B cell (primary cell): Measurements from ENCODE around the gene COL6A5. TPM values are rescaled to one million over a fixed set of nuclear protein-coding genes. Genes with fewer than 3 reads are reported as not detected.

ENCODE experiments used
- ATAC-seq: fragments of 200-7000 bp; cut with Tn5 transposase; one replicate; pipeline ENCODE4 v1.10.0; 2021; ENCODE audit warnings: low read depth, mild to moderate bottlenecking, moderate number of reproducible peaks, moderate library complexity
- CTCF ChIA-PET: fragments of 350-600 bp; sonication (Branson Sonifier 250); formaldehyde crosslinking; loops from one replicate; lab custom pipeline; 2021; ENCODE audit warnings: antibody characterized with exemption, inconsistent platforms; lab: Charles Lee
- POLR2A ChIA-PET: fragments of 350-600 bp; sonication (Branson Sonifier 250); formaldehyde crosslinking; loops from one replicate; lab custom pipeline; 2021; ENCODE audit warnings: antibody characterized with exemption; lab: Charles Lee
- DNase-seq: peaks from one replicate; pipeline ENCODE4 v3.0.0; 2013
- H2AFZ ChIP-seq: 2 replicates; pipeline ENCODE4 v1.6.1; 2012; ENCODE audit warnings: mild to moderate bottlenecking, low read depth, low read length; ENCODE audit not compliant: insufficient read depth, poor library complexity, severe bottlenecking
- H3K27ac ChIP-seq, 2 donors: 1 replicate in 1 of 2; 2 replicates in 1 of 2; pipeline ENCODE4 v1.5.1; 2012 to 2013; ENCODE audit warnings: low read length in 2 of 2, mild to moderate bottlenecking in 2 of 2, moderate library complexity in 1 of 2
- H3K27me3 ChIP-seq, 4 experiments: fragments of 200-600 bp in 1 of 4; sonication (generic) in 1 of 4; replicated peaks in 1 of 4; 1 replicate in 2 of 4; 2 replicates in 2 of 4; pipeline versions ENCODE4 v1.6.1 to v1.7.0; 2013 to 2016; ENCODE audit warnings: low read length in 3 of 4, mild to moderate bottlenecking in 2 of 4, mixed read lengths in 1 of 4, moderate library complexity in 1 of 4; ENCODE audit not compliant: insufficient read depth in 4 of 4, control insufficient read depth in 3 of 4; ENCODE audit errors: control extremely low read depth in 1 of 4
- H3K36me3 ChIP-seq, 2 experiments: replicated peaks in 1 of 2; 1 replicate in 1 of 2; 2 replicates in 1 of 2; pipeline versions ENCODE4 v1.6.1 to v1.7.1; 2013; ENCODE audit warnings: low read length in 1 of 2; ENCODE audit not compliant: insufficient read depth in 2 of 2, control insufficient read depth in 1 of 2; ENCODE audit errors: control extremely low read depth in 1 of 2, extremely low read depth in 1 of 2
- H3K4me1 ChIP-seq, 2 donors: fragments of 200-600 bp in 1 of 2; sonication (generic) in 1 of 2; 1 replicate in 1 of 2; 2 replicates in 1 of 2; pipeline versions ENCODE4 v1.5.1 to v1.6.1; 2013 to 2017; ENCODE audit warnings: low read length in 2 of 2; ENCODE audit not compliant: control insufficient read depth in 2 of 2, insufficient read depth in 2 of 2
- H3K4me2 ChIP-seq: replicated peaks from 2 replicates; pipeline ENCODE3; 2012; ENCODE audit warnings: mild to moderate bottlenecking, low read depth, low read length; ENCODE audit not compliant: poor library complexity, severe bottlenecking
- H3K4me3 ChIP-seq, 5 experiments: fragments of 200-600 bp in 1 of 5; sonication (generic) in 1 of 5; 1 replicate in 3 of 5; 2 replicates in 2 of 5; pipeline versions ENCODE4 v1.5.1 to v1.7.0; 2011 to 2016; ENCODE audit warnings: low read length in 4 of 5, mild to moderate bottlenecking in 4 of 5, low read depth in 2 of 5, control low read depth in 1 of 5, moderate library complexity in 1 of 5; ENCODE audit not compliant: insufficient read depth in 1 of 5; ENCODE audit errors: control extremely low read depth in 1 of 5, extremely low read depth in 1 of 5
- H3K79me2 ChIP-seq: fragments of 200-600 bp; sonication (generic); one replicate; pipeline ENCODE4 v1.6.0; 2016; ENCODE audit warnings: low read length; ENCODE audit not compliant: control insufficient read depth, insufficient read depth
- H3K9ac ChIP-seq: fragments of 200-600 bp; sonication (generic); 2 replicates; pipeline ENCODE4 v1.6.1; 2017; ENCODE audit warnings: mild to moderate bottlenecking, low read length, moderate library complexity
- H3K9me3 ChIP-seq, 3 donors: one replicate each; pipeline versions ENCODE4 v1.6.1 to v1.7.1; 2013; ENCODE audit warnings: low read length in 2 of 3; ENCODE audit not compliant: control insufficient read depth in 2 of 3, insufficient read depth in 1 of 3; ENCODE audit errors: control extremely low read depth in 1 of 3
- H4K20me1 ChIP-seq: 2 replicates; pipeline ENCODE4 v1.6.0; 2012; ENCODE audit warnings: mild to moderate bottlenecking, low read length; ENCODE audit not compliant: insufficient read depth, control insufficient read depth, poor library complexity, severe bottlenecking
- H3K27ac Mint-ChIP-seq: one replicate; pipeline ENCODE4 v1.8.0; 2021; ENCODE audit warnings: mixed read lengths
- H3K27me3 Mint-ChIP-seq: one replicate; pipeline ENCODE4 v1.8.0; 2021; ENCODE audit warnings: mixed read lengths
- H3K4me1 Mint-ChIP-seq: one replicate; pipeline ENCODE4 v1.8.0; 2021; ENCODE audit warnings: mixed read lengths
- H3K4me3 Mint-ChIP-seq: one replicate; pipeline ENCODE4 v1.8.0; 2021; ENCODE audit warnings: mixed read lengths
- H3K9me3 Mint-ChIP-seq: one replicate; pipeline ENCODE4 v1.8.0; 2022; ENCODE audit warnings: mixed read lengths; ENCODE audit not compliant: insufficient read depth
- EZH2 ChIP-seq: IDR thresholded peaks from 2 replicates; pipeline ENCODE4 v1.6.1; 2012; ENCODE audit warnings: borderline replicate concordance, low read depth, mild to moderate bottlenecking, moderate library complexity, low read length; ENCODE audit not compliant: insufficient read depth, poor library complexity, severe bottlenecking
- WGBS: methylation state at CpG from one replicate; pipeline ENCODE4 v1.1.5; 2013; ENCODE audit warnings: missing lambda C conversion rate; ENCODE audit not compliant: insufficient coverage; 5-methylcytosine and 5-hydroxymethylcytosine counted together
- intact Hi-C: fragments of 100-400 bp; cut with micrococcal nuclease; formaldehyde crosslinking; loops from one replicate; pipeline ENCODE4 v1.10.0; 2022
- polyA plus RNA-seq: library from polyadenylated mRNA; depleted of rRNA; stranded (reverse); fragments of >200 nt; gene quantifications from 2 replicates; pipeline ENCODE4 v1.2.3, GENCODE V29; 2012
- total RNA-seq, 2 donors: library from RNA; stranded (reverse); fragments of 120-200 nt in 1 of 2; gene quantifications; 1 replicate in 1 of 2; 2 replicates in 1 of 2; pipeline versions ENCODE4 v1.2.3 to v1.2.4, GENCODE V29; 2013 to 2022
- TF ChIP-seq, protein P1 (sequence below): fragments of 200-600 bp; IDR thresholded peaks from one replicate; pipeline ENCODE4 v1.8.0; 2022; ENCODE audit warnings: antibody characterized with exemption, mild to moderate bottlenecking

COL6A5 gene
- total and polyA plus RNA-seq, 2 donors (not counting 1 experiment from before 2014, with no cell fraction given), result not detected

DNA sequence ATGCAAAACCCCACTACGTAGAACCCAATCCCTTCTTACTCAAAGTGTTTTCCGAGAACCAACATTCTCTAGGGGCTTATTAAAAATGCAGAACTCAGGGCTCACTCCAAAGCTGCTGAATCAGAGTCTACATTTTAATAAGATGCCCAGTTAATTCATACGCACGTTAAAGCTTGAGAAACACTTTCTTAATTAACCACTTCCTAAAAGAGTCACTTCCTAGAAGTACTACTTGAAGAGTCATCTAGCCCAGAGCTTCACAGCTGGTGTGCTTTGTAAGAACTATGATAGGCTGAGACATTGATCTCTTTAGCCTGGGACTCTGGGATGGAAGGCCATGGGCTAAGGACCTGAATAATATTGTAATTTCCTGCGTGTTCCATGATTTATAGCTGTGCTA lies 9.0 kb downstream of the COL6A5 start:
- CTCF ChIA-PET, result no interaction called here
- ATAC-seq, result no peak

DNA sequence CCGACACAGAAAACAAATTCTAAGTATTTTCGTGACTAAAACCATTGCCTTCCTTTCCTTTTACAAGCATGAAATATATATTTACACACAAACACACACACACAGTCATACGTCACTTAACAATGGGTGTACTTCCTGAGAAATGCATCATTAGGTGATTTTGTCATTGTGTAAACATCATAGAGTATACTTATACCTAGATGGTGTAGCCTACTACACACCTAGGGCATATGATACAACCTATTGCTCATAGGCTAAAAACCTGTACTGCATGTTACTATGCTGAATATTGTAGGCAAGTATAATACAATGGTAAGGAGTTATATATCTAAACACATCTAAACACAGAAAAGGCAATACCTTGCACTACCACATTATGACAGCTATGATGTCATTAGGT lies 28.6 kb downstream of the COL6A5 start:
- ChIA-PET CTCF (no interaction called here), POLR2A (no interaction called here)
- Mint-ChIP-seq H3K4me1 (no peaks in the 10 kb centered on the region), H3K27ac (no peak overlapping the region), H3K27me3 (peaks cover 9% of the 10 kb centered on the region), H3K4me3 (no peak overlapping the region), H3K9me3 (no peaks in the 10 kb centered on the region)
- no peak overlapping the region for H3K4me2 ChIP-seq
- no peaks in the 10 kb centered on the region for H3K4me1 ChIP-seq
- no peaks in the 10 kb centered on the region for H3K79me2 ChIP-seq
- no peak overlapping the region for H3K4me3 ChIP-seq
- TF ChIP-seq, protein P1, sequence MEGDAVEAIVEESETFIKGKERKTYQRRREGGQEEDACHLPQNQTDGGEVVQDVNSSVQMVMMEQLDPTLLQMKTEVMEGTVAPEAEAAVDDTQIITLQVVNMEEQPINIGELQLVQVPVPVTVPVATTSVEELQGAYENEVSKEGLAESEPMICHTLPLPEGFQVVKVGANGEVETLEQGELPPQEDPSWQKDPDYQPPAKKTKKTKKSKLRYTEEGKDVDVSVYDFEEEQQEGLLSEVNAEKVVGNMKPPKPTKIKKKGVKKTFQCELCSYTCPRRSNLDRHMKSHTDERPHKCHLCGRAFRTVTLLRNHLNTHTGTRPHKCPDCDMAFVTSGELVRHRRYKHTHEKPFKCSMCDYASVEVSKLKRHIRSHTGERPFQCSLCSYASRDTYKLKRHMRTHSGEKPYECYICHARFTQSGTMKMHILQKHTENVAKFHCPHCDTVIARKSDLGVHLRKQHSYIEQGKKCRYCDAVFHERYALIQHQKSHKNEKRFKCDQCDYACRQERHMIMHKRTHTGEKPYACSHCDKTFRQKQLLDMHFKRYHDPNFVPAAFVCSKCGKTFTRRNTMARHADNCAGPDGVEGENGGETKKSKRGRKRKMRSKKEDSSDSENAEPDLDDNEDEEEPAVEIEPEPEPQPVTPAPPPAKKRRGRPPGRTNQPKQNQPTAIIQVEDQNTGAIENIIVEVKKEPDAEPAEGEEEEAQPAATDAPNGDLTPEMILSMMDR, result no peak
- no peak for TF ChIP-seq EZH2
- no peaks in the 10 kb centered on the region for H4K20me1 ChIP-seq
- H3K9ac ChIP-seq, result no peak overlapping the region
- no peaks in the 10 kb centered on the region for H3K36me3 ChIP-seq
- intact Hi-C loops, result no loop called here
- H3K9me3 ChIP-seq, result no peaks in the 10 kb centered on the region
- DNase-seq (no peak), ATAC-seq (no peak)
- H3K27me3 ChIP-seq, result no peaks in the 10 kb centered on the region
- WGBS, result no CpG with 5 or more reads among the region's 3 CpGs
- no peak overlapping the region for H2AFZ ChIP-seq
- H3K27ac ChIP-seq, result no peak overlapping the region

More for the DNA sequence above, 9.0 kb downstream of the COL6A5 start:
- H2AFZ ChIP-seq, result no peak overlapping the region
- no peaks in the 10 kb centered on the region for H3K4me1 Mint-ChIP-seq
- TF ChIP-seq, protein P1, result no peak
- TF ChIP-seq EZH2, result no peak
- intact Hi-C loops, result no loop called here
- peaks cover 8% of the 10 kb centered on the region for H3K27me3 Mint-ChIP-seq
- H3K27ac ChIP-seq, result no peak overlapping the region
- H3K9ac ChIP-seq, result no peak overlapping the region
- H3K79me2 ChIP-seq, result no peaks in the 10 kb centered on the region
- no peak overlapping the region for H3K27ac Mint-ChIP-seq
- no peak overlapping the region for H3K4me3 ChIP-seq
- no peak overlapping the region for H3K4me3 Mint-ChIP-seq
- no peak overlapping the region for H3K4me2 ChIP-seq
- H3K9me3 Mint-ChIP-seq, result no peaks in the 10 kb centered on the region
- 72% methylated on average over 3 of the region's 5 CpGs for WGBS
- no peaks in the 10 kb centered on the region for H3K4me1 ChIP-seq
- no peak for DNase-seq
- no peaks in the 10 kb centered on the region for H3K27me3 ChIP-seq
- peaks cover 0 to 1% (median 0%) of the 10 kb centered on the region in 3 donors for H3K9me3 ChIP-seq
- no peaks in the 10 kb centered on the region for H4K20me1 ChIP-seq
- POLR2A ChIA-PET, result no interaction called here
- no peaks in the 10 kb centered on the region for H3K36me3 ChIP-seq
